Suprapubic skin (tissue), 4 donors: ENCODE measurements around the gene TIGAR. TPM values are rescaled to one million over a fixed set of nuclear protein-coding genes. Genes with fewer than 3 reads are reported as not detected.

ENCODE experiments used
- DNase-seq, 2 donors: peaks; one replicate each; pipeline ENCODE4 v3.0.0-alpha.2; 2019; ENCODE audit warnings: low spot score in 2 of 2
- H3K27ac ChIP-seq: fragments of 200-600 bp; sonication (generic); one replicate; pipeline ENCODE4 v1.5.1; 2019
- H3K27me3 ChIP-seq: fragments of 200-600 bp; sonication (generic); one replicate; pipeline ENCODE4 v1.5.1; 2019
- H3K36me3 ChIP-seq: fragments of 200-600 bp; sonication (generic); one replicate; pipeline ENCODE4 v1.5.1; 2019
- H3K4me1 ChIP-seq: fragments of 200-600 bp; sonication (generic); one replicate; pipeline ENCODE4 v1.5.1; 2019
- H3K4me3 ChIP-seq: fragments of 200-600 bp; sonication (generic); one replicate; pipeline ENCODE4 v1.5.1; 2019; ENCODE audit warnings: mild to moderate bottlenecking
- H3K9me3 ChIP-seq: fragments of 200-600 bp; sonication (generic); one replicate; pipeline ENCODE4 v1.5.1; 2019
- EP300 ChIP-seq: sonication (generic); formaldehyde crosslinking; IDR thresholded peaks from one replicate; pipeline ENCODE4 v1.6.1; 2017; ENCODE audit warnings: antibody characterized with exemption
- POLR2A ChIP-seq, 2 donors: fragments of 450-650 bp; IDR thresholded peaks; one replicate each; pipeline ENCODE4 v1.6.1; 2017; ENCODE audit warnings: antibody characterized with exemption in 2 of 2, mild to moderate bottlenecking in 2 of 2, moderate library complexity in 2 of 2
- POLR2AphosphoS5 ChIP-seq, 3 donors: sonication (generic); formaldehyde crosslinking; IDR thresholded peaks; one replicate each; pipeline ENCODE4 v1.6.1; 2017; ENCODE audit warnings: antibody characterized with exemption in 3 of 3
- WGBS: methylation state at CpG from one replicate; pipeline ENCODE4 v1.1.5; 2018; 5-methylcytosine and 5-hydroxymethylcytosine counted together
- total RNA-seq, 4 donors: library from RNA; depleted of rRNA; stranded (reverse); fragments of >200 nt; gene quantifications; one replicate each; pipeline ENCODE4 v1.1.0, GENCODE V29; 2016
- TF ChIP-seq, protein P1 (sequence below), 2 donors: fragments of 200-600 bp in 1 of 2; fragments of 450-650 bp in 1 of 2; sonication (generic) in 1 of 2; IDR thresholded peaks; one replicate each; pipeline ENCODE4 v1.5.1; 2016 to 2019; ENCODE audit warnings: antibody characterized with exemption in 2 of 2, mild to moderate bottlenecking in 1 of 2, moderate library complexity in 1 of 2

Gene TIGAR
- total RNA-seq, 4 donors from 2014 or later: 1.3 to 6.6 (median 4.7) TPM

- DNase-seq: peak in 1 of 2 donors; percentile 65
Observed at GRCh38 chr12:4281173-4281654, 39.8 kb upstream of the TIGAR start.

GRCh38 chr12:4282103-4282891, 38.7 kb upstream of the TIGAR start:
- DNase-seq: no peak
- Histone ChIP-seq H3K36me3 (peaks cover 53% of the 10 kb centered on the region), H3K4me1 (peaks cover 29% of the 10 kb centered on the region), H3K4me3 (no peak overlapping the region), H3K27me3 (no peaks in the 10 kb centered on the region), H3K9me3 (no peaks in the 10 kb centered on the region), H3K27ac (no peak overlapping the region)
- 74% methylated on average over 13 of the region's 16 CpGs for WGBS
- TF ChIP-seq, protein P1, sequence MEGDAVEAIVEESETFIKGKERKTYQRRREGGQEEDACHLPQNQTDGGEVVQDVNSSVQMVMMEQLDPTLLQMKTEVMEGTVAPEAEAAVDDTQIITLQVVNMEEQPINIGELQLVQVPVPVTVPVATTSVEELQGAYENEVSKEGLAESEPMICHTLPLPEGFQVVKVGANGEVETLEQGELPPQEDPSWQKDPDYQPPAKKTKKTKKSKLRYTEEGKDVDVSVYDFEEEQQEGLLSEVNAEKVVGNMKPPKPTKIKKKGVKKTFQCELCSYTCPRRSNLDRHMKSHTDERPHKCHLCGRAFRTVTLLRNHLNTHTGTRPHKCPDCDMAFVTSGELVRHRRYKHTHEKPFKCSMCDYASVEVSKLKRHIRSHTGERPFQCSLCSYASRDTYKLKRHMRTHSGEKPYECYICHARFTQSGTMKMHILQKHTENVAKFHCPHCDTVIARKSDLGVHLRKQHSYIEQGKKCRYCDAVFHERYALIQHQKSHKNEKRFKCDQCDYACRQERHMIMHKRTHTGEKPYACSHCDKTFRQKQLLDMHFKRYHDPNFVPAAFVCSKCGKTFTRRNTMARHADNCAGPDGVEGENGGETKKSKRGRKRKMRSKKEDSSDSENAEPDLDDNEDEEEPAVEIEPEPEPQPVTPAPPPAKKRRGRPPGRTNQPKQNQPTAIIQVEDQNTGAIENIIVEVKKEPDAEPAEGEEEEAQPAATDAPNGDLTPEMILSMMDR (IDR thresholded peaks at IDR 0.05): no peak
- TF ChIP-seq POLR2AphosphoS5 (IDR thresholded peaks at IDR 0.05) (no peak), EP300 (no peak), POLR2A (IDR thresholded peaks at IDR 0.05) (no peak)

More at GRCh38 chr12:4281173-4281654, 39.8 kb upstream of the TIGAR start:
- Histone ChIP-seq H3K27ac (no peak overlapping the region), H3K36me3 (peaks cover 46% of the 10 kb centered on the region), H3K4me1 (peaks cover 32% of the 10 kb centered on the region), H3K4me3 (no peak overlapping the region), H3K27me3 (no peaks in the 10 kb centered on the region), H3K9me3 (no peaks in the 10 kb centered on the region)
- TF ChIP-seq EP300 (no peak), POLR2A (IDR thresholded peaks at IDR 0.05) (no peak), POLR2AphosphoS5 (IDR thresholded peaks at IDR 0.05) (no peak)
- TF ChIP-seq, protein P1 (IDR thresholded peaks at IDR 0.05): no peak
- WGBS: 79% methylated on average over 16 of the region's 16 CpGs

GRCh38 chr12:4282892-4283511, 38.0 kb upstream of the TIGAR start:
- Histone ChIP-seq H3K27me3 (no peaks in the 10 kb centered on the region), H3K4me1 (peaks cover 28% of the 10 kb centered on the region), H3K9me3 (no peaks in the 10 kb centered on the region), H3K36me3 (peaks cover 53% of the 10 kb centered on the region), H3K4me3 (no peak overlapping the region), H3K27ac (no peak overlapping the region)
- TF ChIP-seq POLR2AphosphoS5 (IDR thresholded peaks at IDR 0.05) (no peak), POLR2A (IDR thresholded peaks at IDR 0.05) (no peak), EP300 (no peak)
- TF ChIP-seq, protein P1 (IDR thresholded peaks at IDR 0.05): no peak
- no peak for DNase-seq
- WGBS: 77% methylated on average over 12 of the region's 12 CpGs

GRCh38 chr12:4283512-4284255, 37.3 kb upstream of the TIGAR start:
- Histone ChIP-seq H3K4me3 (no peak overlapping the region), H3K27me3 (no peaks in the 10 kb centered on the region), H3K9me3 (no peaks in the 10 kb centered on the region), H3K4me1 (peaks cover 22% of the 10 kb centered on the region), H3K36me3 (peaks cover 58% of the 10 kb centered on the region), H3K27ac (no peak overlapping the region)
- no peak for TF ChIP-seq EP300
- TF ChIP-seq, protein P1 (IDR thresholded peaks at IDR 0.05): no peak
- TF ChIP-seq POLR2A (IDR thresholded peaks at IDR 0.05): no peak
- no peak for TF ChIP-seq POLR2AphosphoS5 (IDR thresholded peaks at IDR 0.05)
- WGBS: 48% methylated on average over 8 of the region's 12 CpGs
- DNase-seq: no peak
